Measurements from ENCODE around the gene NDUFC2. TPM values are rescaled to one million over a fixed set of nuclear protein-coding genes. Genes with fewer than 3 reads are reported as not detected.

NDUFC2 gene
- total and polyA plus RNA-seq, 2 of the 13 experiments (the other 11 are each of a cell fraction or from before 2014, with no cell fraction given), result 256 to 363 TPM

DNA sequence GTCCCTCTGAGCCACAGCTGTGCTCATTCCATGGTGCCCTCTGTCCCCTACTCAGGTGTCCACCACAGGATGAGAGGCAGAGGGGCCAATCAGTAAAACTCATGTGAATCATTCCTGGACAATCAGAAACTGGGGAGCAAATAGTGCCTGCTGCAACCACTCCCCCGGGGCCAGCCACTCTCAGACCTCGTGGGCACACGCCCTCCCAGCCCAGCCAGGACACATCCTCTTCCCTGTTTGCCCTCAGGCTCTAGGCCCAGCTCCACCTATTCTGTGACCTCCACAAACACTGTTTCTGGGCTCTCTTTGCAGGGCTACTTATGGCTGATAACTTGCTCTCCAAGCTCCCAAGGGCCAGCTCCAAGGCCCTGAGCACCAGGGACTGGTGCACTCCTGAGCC lies 42.6 kb downstream of the NDUFC2 start (continued):
- TF ChIP-seq, protein P1, sequence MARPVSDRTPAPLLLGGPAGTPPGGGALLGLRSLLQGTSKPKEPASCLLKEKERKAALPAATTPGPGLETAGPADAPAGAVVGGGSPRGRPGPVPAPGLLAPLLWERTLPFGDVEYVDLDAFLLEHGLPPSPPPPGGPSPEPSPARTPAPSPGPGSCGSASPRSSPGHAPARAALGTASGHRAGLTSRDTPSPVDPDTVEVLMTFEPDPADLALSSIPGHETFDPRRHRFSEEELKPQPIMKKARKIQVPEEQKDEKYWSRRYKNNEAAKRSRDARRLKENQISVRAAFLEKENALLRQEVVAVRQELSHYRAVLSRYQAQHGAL (CRISPR knock-in tag; IDR thresholded peaks at IDR 0.05; ENCODE audit: not compliant biosample characterization), result no peak
- TF ChIP-seq, protein P2, sequence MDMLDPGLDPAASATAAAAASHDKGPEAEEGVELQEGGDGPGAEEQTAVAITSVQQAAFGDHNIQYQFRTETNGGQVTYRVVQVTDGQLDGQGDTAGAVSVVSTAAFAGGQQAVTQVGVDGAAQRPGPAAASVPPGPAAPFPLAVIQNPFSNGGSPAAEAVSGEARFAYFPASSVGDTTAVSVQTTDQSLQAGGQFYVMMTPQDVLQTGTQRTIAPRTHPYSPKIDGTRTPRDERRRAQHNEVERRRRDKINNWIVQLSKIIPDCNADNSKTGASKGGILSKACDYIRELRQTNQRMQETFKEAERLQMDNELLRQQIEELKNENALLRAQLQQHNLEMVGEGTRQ (IDR thresholded peaks at IDR 0.05; ENCODE audit: low read depth, low read length), result no peak
- TF ChIP-seq, protein P2 (CRISPR knock-in tag; IDR thresholded peaks at IDR 0.05; ENCODE audit: borderline replicate concordance), result no peak
- TF ChIP-seq ZMYM2 (CRISPR knock-in tag; IDR thresholded peaks at IDR 0.05), result no peak
- no peak for TF ChIP-seq XBP1 (CRISPR knock-in tag; IDR thresholded peaks at IDR 0.05)
- no peak for TF ChIP-seq EED (CRISPR knock-in tag; IDR thresholded peaks at IDR 0.05)
- TF ChIP-seq ZNF451 (CRISPR knock-in tag; IDR thresholded peaks at IDR 0.05), result no peak
- TF ChIP-seq ZNF414 (CRISPR knock-in tag; IDR thresholded peaks at IDR 0.05), result no peak
- TF ChIP-seq TAF15 (IDR thresholded peaks at IDR 0.05; ENCODE audit: low read depth, low read length, poor library complexity, severe bottlenecking), result no peak
- TF ChIP-seq ZBTB44 (CRISPR knock-in tag; IDR thresholded peaks at IDR 0.05), result no peak
- 0 out of 2 replicates have a peak, but pooled peaks have one; percentile 4 for TF ChIP-seq ZNF547 (CRISPR knock-in tag; IDR thresholded peaks at IDR 0.05)
- no peak for TF ChIP-seq MAFK (conservative IDR thresholded peaks at IDR 0.05 in 1 of 2, IDR thresholded peaks at IDR 0.05 in 1 of 2; ENCODE audit: low read length in 2 of 2)
- TF ChIP-seq FOXO1 (CRISPR knock-in tag; IDR thresholded peaks at IDR 0.05), result no peak
- TF ChIP-seq IRF2 (CRISPR knock-in tag; IDR thresholded peaks at IDR 0.05), result no peak
- no peak for TF ChIP-seq ZNF460 (CRISPR knock-in tag; IDR thresholded peaks at IDR 0.05; ENCODE audit: borderline replicate concordance)
- no peak for TF ChIP-seq CENPX (CRISPR knock-in tag; IDR thresholded peaks at IDR 0.05)
- TF ChIP-seq CAMTA2 (CRISPR knock-in tag; IDR thresholded peaks at IDR 0.05; ENCODE audit: borderline replicate concordance), result no peak
- no peak for TF ChIP-seq HNRNPK (IDR thresholded peaks at IDR 0.05; ENCODE audit: low read depth, low read length, poor library complexity, severe bottlenecking)
- TF ChIP-seq ZNF605 (CRISPR knock-in tag; IDR thresholded peaks at IDR 0.05), result no peak
- TF ChIP-seq ZFP36 (IDR thresholded peaks at IDR 0.05; ENCODE audit: borderline replicate concordance, low read depth, low read length, partially characterized antibody), result no peak
- TF ChIP-seq SNAI1 (CRISPR knock-in tag; IDR thresholded peaks at IDR 0.05; ENCODE audit: borderline replicate concordance), result no peak
- TF ChIP-seq, protein P3, sequence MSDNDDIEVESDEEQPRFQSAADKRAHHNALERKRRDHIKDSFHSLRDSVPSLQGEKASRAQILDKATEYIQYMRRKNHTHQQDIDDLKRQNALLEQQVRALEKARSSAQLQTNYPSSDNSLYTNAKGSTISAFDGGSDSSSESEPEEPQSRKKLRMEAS (IDR thresholded peaks at IDR 0.05), result peak; percentile 63
- TF ChIP-seq ERF (CRISPR knock-in tag; IDR thresholded peaks at IDR 0.05), result 0 out of 2 replicates have a peak, but pooled peaks have one; percentile 33
- no peak for TF ChIP-seq ZFP41 (CRISPR knock-in tag; IDR thresholded peaks at IDR 0.05; ENCODE audit: borderline replicate concordance)
- no peak for TF ChIP-seq HNF1B (CRISPR knock-in tag; IDR thresholded peaks at IDR 0.05)
